ENCODE measurements around the gene ZNF281.

- no peak for TF ChIP-seq CTCF (IDR thresholded peaks at IDR 0.05)
- no peak for TF ChIP-seq POLR2AphosphoS5 (IDR thresholded peaks at IDR 0.05)
- no peak for TF ChIP-seq EP300 (IDR thresholded peaks at IDR 0.05)
These were observed 40.1 kb downstream of the ZNF281 start for GRCh38 chr1:200369706-200370105.

Data from gastroesophageal sphincter (tissue), 3 donors.